ENCODE measurements around the gene CST5. TPM values are rescaled to one million over a fixed set of nuclear protein-coding genes. Genes with fewer than 3 reads are reported as not detected.
"Not testable (repeated sequence)": the region's sequence is repeated elsewhere in the genome, so short reads cannot be mapped to it uniquely, and the experiment has no call there.

CST5 gene
- polyA plus RNA-seq, 1 donor from 2014 or later: not detected

GRCh38 chr20:23879811-23880374 lies 345 bp upstream of the CST5 start:
- Histone ChIP-seq H3K9ac (ENCODE audit: low read length) (no peak overlapping the region), H3K27ac (ENCODE audit: low read length) (no peak overlapping the region), H3F3A (ENCODE audit: insufficient read depth, low read length, poor library complexity, severe bottlenecking) (no peaks in the 10 kb centered on the region), H3K36me3 (ENCODE audit: insufficient read depth, low read length) (no peaks in the 10 kb centered on the region), H3K27me3 (ENCODE audit: insufficient read depth, low read depth, low read length) (no peaks in the 10 kb centered on the region), H3K9me3 (ENCODE audit: low read length) (no peaks in the 10 kb centered on the region), H3K4me3 (ENCODE audit: low read length) (no peak overlapping the region), H3K4me2 (ENCODE audit: low read length) (no peak overlapping the region), H3K9me2 (ENCODE audit: insufficient read depth, low read length) (no peaks in the 10 kb centered on the region), H3K79me2 (replicated peaks; ENCODE audit: insufficient read depth, low read length) (no peaks in the 10 kb centered on the region), H2AFZ (ENCODE audit: low read depth, low read length) (no peak overlapping the region), H4K20me1 (ENCODE audit: insufficient read depth) (no peaks in the 10 kb centered on the region)
- TF ChIP-seq SMC3 (conservative IDR thresholded peaks at IDR 0.05; ENCODE audit: poor library complexity): no peak
- no peak for TF ChIP-seq TAF1 (IDR thresholded peaks at IDR 0.05; ENCODE audit: low read depth)
- TF ChIP-seq MXI1 (conservative IDR thresholded peaks at IDR 0.05; ENCODE audit: poor library complexity, severe bottlenecking): no peak
- TF ChIP-seq EP300 (conservative IDR thresholded peaks at IDR 0.05; ENCODE audit: poor library complexity, severe bottlenecking): no peak
- TF ChIP-seq, protein P1, sequence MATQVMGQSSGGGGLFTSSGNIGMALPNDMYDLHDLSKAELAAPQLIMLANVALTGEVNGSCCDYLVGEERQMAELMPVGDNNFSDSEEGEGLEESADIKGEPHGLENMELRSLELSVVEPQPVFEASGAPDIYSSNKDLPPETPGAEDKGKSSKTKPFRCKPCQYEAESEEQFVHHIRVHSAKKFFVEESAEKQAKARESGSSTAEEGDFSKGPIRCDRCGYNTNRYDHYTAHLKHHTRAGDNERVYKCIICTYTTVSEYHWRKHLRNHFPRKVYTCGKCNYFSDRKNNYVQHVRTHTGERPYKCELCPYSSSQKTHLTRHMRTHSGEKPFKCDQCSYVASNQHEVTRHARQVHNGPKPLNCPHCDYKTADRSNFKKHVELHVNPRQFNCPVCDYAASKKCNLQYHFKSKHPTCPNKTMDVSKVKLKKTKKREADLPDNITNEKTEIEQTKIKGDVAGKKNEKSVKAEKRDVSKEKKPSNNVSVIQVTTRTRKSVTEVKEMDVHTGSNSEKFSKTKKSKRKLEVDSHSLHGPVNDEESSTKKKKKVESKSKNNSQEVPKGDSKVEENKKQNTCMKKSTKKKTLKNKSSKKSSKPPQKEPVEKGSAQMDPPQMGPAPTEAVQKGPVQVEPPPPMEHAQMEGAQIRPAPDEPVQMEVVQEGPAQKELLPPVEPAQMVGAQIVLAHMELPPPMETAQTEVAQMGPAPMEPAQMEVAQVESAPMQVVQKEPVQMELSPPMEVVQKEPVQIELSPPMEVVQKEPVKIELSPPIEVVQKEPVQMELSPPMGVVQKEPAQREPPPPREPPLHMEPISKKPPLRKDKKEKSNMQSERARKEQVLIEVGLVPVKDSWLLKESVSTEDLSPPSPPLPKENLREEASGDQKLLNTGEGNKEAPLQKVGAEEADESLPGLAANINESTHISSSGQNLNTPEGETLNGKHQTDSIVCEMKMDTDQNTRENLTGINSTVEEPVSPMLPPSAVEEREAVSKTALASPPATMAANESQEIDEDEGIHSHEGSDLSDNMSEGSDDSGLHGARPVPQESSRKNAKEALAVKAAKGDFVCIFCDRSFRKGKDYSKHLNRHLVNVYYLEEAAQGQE (IDR thresholded peaks at IDR 0.05; ENCODE audit: borderline replicate concordance): no peak
- no peak for TF ChIP-seq EZH2 (IDR thresholded peaks at IDR 0.05; ENCODE audit: borderline replicate concordance, insufficient read depth, low read length, poor library complexity, severe bottlenecking)
- TF ChIP-seq RAD21 (conservative IDR thresholded peaks at IDR 0.05): no peak
- no peak for TF ChIP-seq POLR2AphosphoS5 (IDR thresholded peaks at IDR 0.05)
- TF ChIP-seq, protein P2, sequence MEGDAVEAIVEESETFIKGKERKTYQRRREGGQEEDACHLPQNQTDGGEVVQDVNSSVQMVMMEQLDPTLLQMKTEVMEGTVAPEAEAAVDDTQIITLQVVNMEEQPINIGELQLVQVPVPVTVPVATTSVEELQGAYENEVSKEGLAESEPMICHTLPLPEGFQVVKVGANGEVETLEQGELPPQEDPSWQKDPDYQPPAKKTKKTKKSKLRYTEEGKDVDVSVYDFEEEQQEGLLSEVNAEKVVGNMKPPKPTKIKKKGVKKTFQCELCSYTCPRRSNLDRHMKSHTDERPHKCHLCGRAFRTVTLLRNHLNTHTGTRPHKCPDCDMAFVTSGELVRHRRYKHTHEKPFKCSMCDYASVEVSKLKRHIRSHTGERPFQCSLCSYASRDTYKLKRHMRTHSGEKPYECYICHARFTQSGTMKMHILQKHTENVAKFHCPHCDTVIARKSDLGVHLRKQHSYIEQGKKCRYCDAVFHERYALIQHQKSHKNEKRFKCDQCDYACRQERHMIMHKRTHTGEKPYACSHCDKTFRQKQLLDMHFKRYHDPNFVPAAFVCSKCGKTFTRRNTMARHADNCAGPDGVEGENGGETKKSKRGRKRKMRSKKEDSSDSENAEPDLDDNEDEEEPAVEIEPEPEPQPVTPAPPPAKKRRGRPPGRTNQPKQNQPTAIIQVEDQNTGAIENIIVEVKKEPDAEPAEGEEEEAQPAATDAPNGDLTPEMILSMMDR (IDR thresholded peaks at IDR 0.05; ENCODE audit: poor library complexity, severe bottlenecking): no peak

- Histone ChIP-seq H3K36me3 (ENCODE audit: insufficient read depth, low read length) (no peaks in the 10 kb centered on the region), H3K4me2 (ENCODE audit: low read length) (no peak overlapping the region), H3K9me3 (ENCODE audit: low read length) (no peaks in the 10 kb centered on the region), H3K27ac (ENCODE audit: low read length) (no peak overlapping the region), H3K4me3 (ENCODE audit: low read length) (no peak overlapping the region), H3K9me2 (ENCODE audit: insufficient read depth, low read length) (no peaks in the 10 kb centered on the region), H3K9ac (ENCODE audit: low read length) (no peak overlapping the region), H3K27me3 (ENCODE audit: insufficient read depth, low read depth, low read length) (no peaks in the 10 kb centered on the region), H3F3A (ENCODE audit: insufficient read depth, low read length, poor library complexity, severe bottlenecking) (no peaks in the 10 kb centered on the region), H2AFZ (ENCODE audit: low read depth, low read length) (no peak overlapping the region), H4K20me1 (ENCODE audit: insufficient read depth) (no peaks in the 10 kb centered on the region), H3K79me2 (replicated peaks; ENCODE audit: insufficient read depth, low read length) (no peaks in the 10 kb centered on the region)
- TF ChIP-seq POLR2AphosphoS5 (IDR thresholded peaks at IDR 0.05): no peak
- TF ChIP-seq EZH2 (IDR thresholded peaks at IDR 0.05; ENCODE audit: borderline replicate concordance, insufficient read depth, low read length, poor library complexity, severe bottlenecking): no peak
- no peak for TF ChIP-seq TAF1 (IDR thresholded peaks at IDR 0.05; ENCODE audit: low read depth)
- TF ChIP-seq, protein P2 (IDR thresholded peaks at IDR 0.05; ENCODE audit: poor library complexity, severe bottlenecking): no peak
- no peak for TF ChIP-seq SMC3 (conservative IDR thresholded peaks at IDR 0.05; ENCODE audit: poor library complexity)
- TF ChIP-seq EP300 (conservative IDR thresholded peaks at IDR 0.05; ENCODE audit: poor library complexity, severe bottlenecking): no peak
- TF ChIP-seq, protein P1 (IDR thresholded peaks at IDR 0.05; ENCODE audit: borderline replicate concordance): no peak
- TF ChIP-seq RAD21 (conservative IDR thresholded peaks at IDR 0.05): no peak
- no peak for TF ChIP-seq MXI1 (conservative IDR thresholded peaks at IDR 0.05; ENCODE audit: poor library complexity, severe bottlenecking)
Observed at GRCh38 chr20:23878787-23879186, 761 bp downstream of the CST5 start.

- not testable (repeated sequence) for H3K9ac ChIP-seq (ENCODE audit: low read length); H3F3A ChIP-seq (ENCODE audit: insufficient read depth, low read length, poor library complexity, severe bottlenecking); H2AFZ ChIP-seq (ENCODE audit: low read depth, low read length); H3K9me2 ChIP-seq (ENCODE audit: insufficient read depth, low read length); H3K9me3 ChIP-seq (ENCODE audit: low read length); H4K20me1 ChIP-seq (ENCODE audit: insufficient read depth); H3K27ac ChIP-seq (ENCODE audit: low read length); H3K27me3 ChIP-seq (ENCODE audit: insufficient read depth, low read depth, low read length); H3K4me2 ChIP-seq (ENCODE audit: low read length); H3K36me3 ChIP-seq (ENCODE audit: insufficient read depth, low read length); H3K79me2 ChIP-seq (replicated peaks; ENCODE audit: insufficient read depth, low read length); H3K4me3 ChIP-seq (ENCODE audit: low read length)
Observed at GRCh38 chr20:23878016-23878542, 1.5 kb downstream of the CST5 start.
